Trophoblast cell (in vitro differentiated cells and primary cell): ENCODE measurements around the gene ADCY1.

ENCODE experiments used
- DNase-seq, 2 donors: peaks; one replicate each; pipeline ENCODE4 v3.0.0-alpha.2; 2016
- H2AFZ ChIP-seq: 2 replicates; pipeline ENCODE4 v1.6.1; 2013; ENCODE audit warnings: low read length, moderate library complexity, mild to moderate bottlenecking; ENCODE audit not compliant: insufficient read depth, poor library complexity
- H2AK5ac ChIP-seq: 2 replicates; pipeline ENCODE4 v1.6.1; 2013; ENCODE audit warnings: mild to moderate bottlenecking, low read length
- H2BK120ac ChIP-seq: 2 replicates; pipeline ENCODE4 v1.6.1; 2013; ENCODE audit warnings: low read length, mild to moderate bottlenecking, moderate library complexity; ENCODE audit not compliant: insufficient read depth, poor library complexity
- H2BK12ac ChIP-seq: 2 replicates; pipeline ENCODE4 v1.6.1; 2013; ENCODE audit warnings: mild to moderate bottlenecking, low read length, moderate library complexity
- H2BK5ac ChIP-seq: 2 replicates; pipeline ENCODE4 v1.6.1; 2013; ENCODE audit warnings: low read length, low read depth, moderate library complexity, mild to moderate bottlenecking; ENCODE audit not compliant: poor library complexity
- H3K14ac ChIP-seq: 2 replicates; pipeline ENCODE4 v1.6.1; 2013; ENCODE audit warnings: mild to moderate bottlenecking, low read length
- H3K18ac ChIP-seq: 2 replicates; pipeline ENCODE4 v1.6.1; 2013; ENCODE audit warnings: mild to moderate bottlenecking, low read length
- H3K23ac ChIP-seq: 2 replicates; pipeline ENCODE4 v1.6.1; 2013; ENCODE audit warnings: low read length
- H3K27ac ChIP-seq: 2 replicates; pipeline ENCODE4 v1.5.1; 2013; ENCODE audit warnings: low read depth, mild to moderate bottlenecking, inconsistent platforms, low read length, moderate library complexity
- H3K27me3 ChIP-seq: 2 replicates; pipeline ENCODE4 v1.6.1; 2013; ENCODE audit warnings: inconsistent platforms, mild to moderate bottlenecking, low read length, moderate library complexity; ENCODE audit not compliant: insufficient read depth
- H3K36me3 ChIP-seq, 2 experiments: 1 replicate in 1 of 2; 2 replicates in 1 of 2; pipeline ENCODE4 v1.6.1; 2013; ENCODE audit warnings: low read length in 2 of 2, mild to moderate bottlenecking in 2 of 2, moderate library complexity in 1 of 2; ENCODE audit not compliant: insufficient read depth in 2 of 2, control insufficient read depth in 1 of 2
- H3K4ac ChIP-seq: 2 replicates; pipeline ENCODE4 v1.6.1; 2013; ENCODE audit warnings: low read depth, mild to moderate bottlenecking, low read length, moderate library complexity
- H3K4me1 ChIP-seq, 2 experiments: 1 replicate in 1 of 2; 2 replicates in 1 of 2; pipeline ENCODE4 v1.6.1; 2013; ENCODE audit warnings: low read length in 2 of 2, mild to moderate bottlenecking in 2 of 2, moderate library complexity in 1 of 2; ENCODE audit not compliant: insufficient read depth in 2 of 2, control insufficient read depth in 1 of 2
- H3K4me2 ChIP-seq: 2 replicates; pipeline ENCODE4 v1.6.1; 2013; ENCODE audit warnings: inconsistent platforms, mild to moderate bottlenecking, low read length, moderate library complexity
- H3K4me3 ChIP-seq: 2 replicates; pipeline ENCODE4 v1.5.1; 2013; ENCODE audit warnings: mild to moderate bottlenecking, low read depth, low read length, inconsistent platforms
- H3K79me1 ChIP-seq: one replicate; pipeline ENCODE4 v1.6.1; 2013; ENCODE audit warnings: low read length
- H3K79me2 ChIP-seq: 2 replicates; pipeline ENCODE4 v1.6.1; 2013; ENCODE audit warnings: low read length, mild to moderate bottlenecking; ENCODE audit not compliant: control insufficient read depth, insufficient read depth, poor library complexity
- H3K9ac ChIP-seq: 2 replicates; pipeline ENCODE4 v1.6.1; 2013; ENCODE audit warnings: mild to moderate bottlenecking, low read length
- H3K9me3 ChIP-seq: 2 replicates; pipeline ENCODE4 v1.6.1; 2013; ENCODE audit warnings: low read depth, mild to moderate bottlenecking, control low read depth, inconsistent platforms, low read length; ENCODE audit not compliant: insufficient read depth
- H4K12ac ChIP-seq: 2 replicates; pipeline ENCODE4 v1.6.1; 2013; ENCODE audit warnings: low read depth, mild to moderate bottlenecking, low read length, moderate library complexity
- H4K8ac ChIP-seq: 2 replicates; pipeline ENCODE4 v1.6.1; 2013; ENCODE audit warnings: low read depth, mild to moderate bottlenecking, low read length, moderate library complexity
- H4K91ac ChIP-seq: one replicate; pipeline ENCODE4 v1.6.1; 2013; ENCODE audit warnings: low read depth, mild to moderate bottlenecking, low read length, moderate library complexity
- WGBS: extraction: QIAGEN DNeasy Blood & Tissue Kit; methylation state at CpG from one replicate; pipeline ENCODE4 v1.1.7; 2013; ENCODE audit warnings: missing lambda C conversion rate; ENCODE audit not compliant: insufficient read length, insufficient coverage; ENCODE audit errors: extremely low coverage; 5-methylcytosine and 5-hydroxymethylcytosine counted together

The ADCY1 gene

DNA sequence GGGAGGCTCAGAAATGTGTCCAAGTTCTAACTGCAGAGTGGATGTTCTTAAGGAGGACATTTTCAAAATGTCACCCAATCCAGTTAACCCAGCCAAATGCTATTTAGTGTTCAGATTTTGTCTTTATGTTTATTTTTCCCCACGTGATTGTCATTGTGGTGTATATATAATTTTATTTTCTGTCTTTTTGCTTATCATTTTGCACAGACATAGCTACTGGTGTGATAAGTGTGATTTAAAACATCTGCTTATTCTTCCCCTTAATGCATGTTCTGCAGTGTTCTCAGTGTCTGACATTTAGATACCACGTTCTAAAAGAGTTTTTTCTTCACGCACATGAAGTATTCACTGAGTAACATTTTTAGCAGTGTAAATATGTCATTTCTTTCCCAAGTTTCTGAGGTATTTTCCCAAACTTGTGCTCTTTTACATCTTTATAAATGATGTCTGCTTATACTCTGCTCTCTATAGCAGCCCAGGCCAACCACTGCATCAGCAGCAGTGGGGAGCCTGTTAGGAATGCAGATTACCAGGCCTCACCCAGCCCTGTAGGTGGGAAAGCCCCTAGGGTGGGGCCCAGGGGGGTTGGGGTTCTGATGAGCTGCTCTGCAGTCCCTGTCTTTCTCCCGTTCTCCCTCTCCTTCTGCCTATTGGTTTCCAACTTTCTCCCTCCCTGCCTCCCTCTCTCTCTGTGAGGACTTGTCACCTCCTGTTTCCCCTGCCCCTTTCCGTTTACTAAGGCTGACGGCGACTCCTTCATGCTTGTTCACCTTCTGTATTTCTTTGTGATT is 20.8 kb downstream of the ADCY1 start:
- Histone ChIP-seq H3K4me2 (no peak overlapping the region), H3K4me1 (no peaks in the 10 kb centered on the region), H3K23ac (no peak overlapping the region), H2AFZ (no peak overlapping the region), H4K91ac (no peak overlapping the region), H4K12ac (no peak overlapping the region), H3K9ac (no peak overlapping the region), H3K79me2 (no peaks in the 10 kb centered on the region), H2BK12ac (no peak overlapping the region), H4K8ac (no peak overlapping the region), H2BK5ac (no peak overlapping the region), H3K4me3 (no peak overlapping the region), H3K4ac (no peak overlapping the region), H3K27ac (no peak overlapping the region), H2AK5ac (no peak overlapping the region), H3K14ac (no peak overlapping the region), H3K79me1 (no peaks in the 10 kb centered on the region), H3K9me3 (peaks cover 1% of the 10 kb centered on the region), H2BK120ac (no peak overlapping the region), H3K36me3 (no peaks in the 10 kb centered on the region), H3K27me3 (no peaks in the 10 kb centered on the region), H3K18ac (no peak overlapping the region)
- DNase-seq = no peak
- no CpG with 5 or more reads among the region's 7 CpGs for WGBS

DNA sequence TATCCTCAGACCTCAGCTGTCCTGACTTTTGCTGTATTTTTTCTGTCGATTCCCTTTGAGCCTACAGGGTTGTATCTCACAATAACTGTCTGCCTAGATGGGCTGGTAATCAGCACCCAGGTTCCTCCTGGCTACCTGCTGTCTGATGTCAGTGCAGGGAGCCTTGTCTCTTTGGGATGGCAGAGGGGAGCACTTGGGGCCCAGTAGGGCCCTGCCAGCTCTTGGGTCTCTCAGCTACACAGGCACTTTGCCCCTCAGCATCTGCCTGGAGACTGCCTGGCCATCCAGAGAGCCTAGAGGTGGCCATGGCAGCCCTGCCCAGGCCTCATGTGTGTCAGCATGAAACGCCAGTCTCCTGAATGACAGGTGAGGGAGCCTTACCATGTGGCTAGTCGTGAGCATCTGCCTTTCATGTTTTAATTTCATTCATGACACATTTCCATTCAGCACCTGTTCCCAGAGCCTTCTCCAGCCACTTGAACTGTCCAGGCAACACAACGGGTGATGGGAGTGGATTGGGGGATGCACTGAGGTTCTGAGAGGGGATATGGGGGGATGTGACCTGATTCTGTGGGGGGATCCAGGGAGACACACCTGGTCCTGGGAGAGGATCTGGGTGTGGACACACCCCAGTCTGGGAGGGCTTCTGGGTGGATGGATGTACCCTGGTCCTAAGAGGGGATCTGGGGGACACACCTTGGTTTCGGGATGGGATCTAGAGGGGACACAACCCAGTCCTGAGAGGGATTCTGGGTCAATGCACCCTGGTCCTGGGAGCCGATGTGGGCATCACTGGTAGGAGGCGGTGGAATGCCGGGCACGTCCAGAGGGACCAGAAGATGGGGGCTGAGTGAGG is 21.9 kb downstream of the ADCY1 start:
- H3K4ac ChIP-seq = no peak overlapping the region
- no peak for DNase-seq
- no peak overlapping the region for H2BK12ac ChIP-seq
- H3K23ac ChIP-seq = no peak overlapping the region
- no peaks in the 10 kb centered on the region for H3K27me3 ChIP-seq
- H3K79me1 ChIP-seq = no peaks in the 10 kb centered on the region
- H3K18ac ChIP-seq = no peak overlapping the region
- no peak overlapping the region for H3K14ac ChIP-seq
- H3K27ac ChIP-seq = no peak overlapping the region
- H2AK5ac ChIP-seq = no peak overlapping the region
- no peak overlapping the region for H4K8ac ChIP-seq
- no peak overlapping the region for H3K4me3 ChIP-seq
- H3K9ac ChIP-seq = no peak overlapping the region
- H3K4me2 ChIP-seq = no peak overlapping the region
- H3K79me2 ChIP-seq = no peaks in the 10 kb centered on the region
- WGBS = no CpG with 5 or more reads among the region's 9 CpGs
- peaks cover 1% of the 10 kb centered on the region for H3K9me3 ChIP-seq
- no peak overlapping the region for H4K12ac ChIP-seq
- H2BK120ac ChIP-seq = no peak overlapping the region
- H2AFZ ChIP-seq = no peak overlapping the region
- no peak overlapping the region for H2BK5ac ChIP-seq
- H3K36me3 ChIP-seq = no peaks in the 10 kb centered on the region
- no peak overlapping the region for H4K91ac ChIP-seq
- H3K4me1 ChIP-seq = no peaks in the 10 kb centered on the region

- no peaks in the 10 kb centered on the region for H3K79me2 ChIP-seq
- H2AK5ac ChIP-seq = no peak overlapping the region
- no peaks in the 10 kb centered on the region for H3K79me1 ChIP-seq
- no peaks in the 10 kb centered on the region for H3K36me3 ChIP-seq
- H3K23ac ChIP-seq = no peak overlapping the region
- H3K4ac ChIP-seq = no peak overlapping the region
- no CpG with 5 or more reads among the region's 7 CpGs for WGBS
- no peak overlapping the region for H2BK120ac ChIP-seq
- no peak overlapping the region for H3K14ac ChIP-seq
- peaks cover 2% of the 10 kb centered on the region for H3K9me3 ChIP-seq
- H3K27me3 ChIP-seq = no peaks in the 10 kb centered on the region
- DNase-seq = no peak
- H3K4me1 ChIP-seq = no peaks in the 10 kb centered on the region
- H3K27ac ChIP-seq = no peak overlapping the region
- H2BK5ac ChIP-seq = no peak overlapping the region
- H2BK12ac ChIP-seq = no peak overlapping the region
- no peak overlapping the region for H3K9ac ChIP-seq
- H3K4me3 ChIP-seq = no peak overlapping the region
- H4K8ac ChIP-seq = no peak overlapping the region
- no peak overlapping the region for H4K12ac ChIP-seq
- no peak overlapping the region for H3K4me2 ChIP-seq
- H3K18ac ChIP-seq = no peak overlapping the region
- H2AFZ ChIP-seq = no peak overlapping the region
- no peak overlapping the region for H4K91ac ChIP-seq
Observed at GRCh38 chr7:45596665-45597095, 22.5 kb downstream of the ADCY1 start.

DNA sequence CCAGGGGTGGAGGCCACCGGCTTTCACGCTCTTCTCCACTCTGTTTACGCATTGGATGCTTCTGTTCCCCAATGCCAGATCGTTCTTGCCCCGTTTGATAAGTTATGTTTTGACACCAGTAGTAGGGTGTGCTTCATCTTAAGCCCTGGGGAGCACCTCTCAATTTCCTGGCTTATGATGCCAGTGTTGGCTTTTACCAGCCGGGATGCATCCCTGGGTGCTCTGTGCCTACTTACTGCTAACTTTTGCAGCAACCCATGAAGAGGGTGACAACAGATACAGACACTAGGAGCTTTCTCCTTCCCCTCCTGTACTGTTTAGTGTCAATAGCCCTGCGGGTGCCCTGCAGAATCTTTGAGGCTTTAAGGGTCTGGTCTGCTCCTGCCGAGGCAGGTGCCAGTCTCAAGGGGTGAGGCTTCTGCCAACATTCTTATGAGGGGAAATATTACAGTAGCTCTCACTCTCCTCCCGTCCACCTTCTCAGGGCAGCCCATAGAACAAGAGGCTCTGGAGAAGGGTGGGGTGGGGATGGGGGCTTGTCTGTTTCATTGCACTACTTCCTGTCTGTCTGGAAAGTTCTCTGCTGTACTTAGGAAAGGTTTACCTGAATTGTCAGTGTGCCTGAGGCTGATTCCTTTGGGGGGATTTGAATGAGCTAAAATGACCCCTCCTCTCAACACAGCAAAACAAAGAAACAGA is 23.3 kb downstream of the ADCY1 start:
- Histone ChIP-seq H3K36me3 (no peaks in the 10 kb centered on the region), H3K18ac (no peak overlapping the region), H3K9me3 (peaks cover 3% of the 10 kb centered on the region), H2AFZ (no peak overlapping the region), H3K4me3 (no peak overlapping the region), H2AK5ac (no peak overlapping the region), H4K91ac (no peak overlapping the region), H3K23ac (no peak overlapping the region), H3K4me1 (no peaks in the 10 kb centered on the region), H4K8ac (no peak overlapping the region), H3K27ac (no peak overlapping the region), H3K79me1 (no peaks in the 10 kb centered on the region), H2BK120ac (no peak overlapping the region), H2BK12ac (no peak overlapping the region), H3K4ac (no peak overlapping the region), H3K4me2 (no peak overlapping the region), H2BK5ac (no peak overlapping the region), H3K9ac (no peak overlapping the region), H3K79me2 (no peaks in the 10 kb centered on the region), H3K27me3 (no peaks in the 10 kb centered on the region), H3K14ac (no peak overlapping the region), H4K12ac (no peak overlapping the region)
- no peak for DNase-seq
- WGBS = no CpG with 5 or more reads among the region's 9 CpGs
